ENCODE measurements around the gene FCSK. TPM values are rescaled to one million over a fixed set of nuclear protein-coding genes. Genes with fewer than 3 reads are reported as not detected.

The FCSK gene
- total RNA-seq, 3 donors from 2014 or later = 30.1 to 47.4 (median 33.0) TPM

- intact Hi-C loops (cut with DNase I, micrococcal nuclease) = no loop called here
- no peak for ATAC-seq
- Histone ChIP-seq H3K9me3 (no peaks in the 10 kb centered on the region), H3K36me3 (ENCODE audit: low read depth) (no peaks in the 10 kb centered on the region), H3K4me1 (ENCODE audit: low read depth) (peaks cover 52% of the 10 kb centered on the region), H3K4me3 (no peak overlapping the region)
- no peak for DNase-seq
- no peak for TF ChIP-seq CTCF (IDR thresholded peaks at IDR 0.05)
Measured at GRCh38 chr16:70429888-70430666, 24.3 kb upstream of the FCSK start.

- no peak for TF ChIP-seq CTCF (IDR thresholded peaks at IDR 0.05)
- peak in 1 of 3 donors; percentile 36 for DNase-seq
- no peaks in the 10 kb centered on the region for H3K9me3 ChIP-seq
- peaks cover 56% of the 10 kb centered on the region for H3K4me1 ChIP-seq (ENCODE audit: low read depth)
- intact Hi-C loops (cut with DNase I, micrococcal nuclease) = no loop called here
- H3K36me3 ChIP-seq (ENCODE audit: low read depth) = no peaks in the 10 kb centered on the region
- ATAC-seq = peak; percentile 6
- H3K4me3 ChIP-seq = no peak overlapping the region
Measured at GRCh38 chr16:70430667-70431536, 23.5 kb upstream of the FCSK start.

DNA sequence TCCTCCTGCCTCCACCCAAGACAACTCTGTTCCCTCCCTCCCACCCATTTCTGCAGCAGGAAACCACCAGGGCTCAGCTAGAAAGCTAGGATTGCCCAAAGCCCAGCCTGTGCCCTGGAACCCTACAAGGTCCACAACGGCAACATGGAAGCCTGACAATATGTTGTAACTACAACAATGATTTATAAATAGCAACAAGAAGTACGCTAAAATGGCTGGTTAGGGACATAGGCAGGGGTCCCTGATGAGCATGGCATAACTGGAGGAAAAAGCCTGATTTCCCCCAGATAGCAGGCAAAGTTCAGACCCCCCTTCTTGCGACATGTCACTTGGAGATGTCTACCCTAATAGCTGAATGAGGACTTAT, 22.1 kb upstream of the FCSK start:
- H3K36me3 ChIP-seq (ENCODE audit: low read depth) = no peaks in the 10 kb centered on the region
- H3K9me3 ChIP-seq = no peaks in the 10 kb centered on the region
- no peak for DNase-seq
- no peak overlapping the region for H3K4me3 ChIP-seq
- TF ChIP-seq CTCF (IDR thresholded peaks at IDR 0.05) = no peak
- intact Hi-C loops (cut with DNase I, micrococcal nuclease) = no loop called here
- no peak for ATAC-seq
- H3K4me1 ChIP-seq (ENCODE audit: low read depth) = peaks cover 56% of the 10 kb centered on the region

DNA sequence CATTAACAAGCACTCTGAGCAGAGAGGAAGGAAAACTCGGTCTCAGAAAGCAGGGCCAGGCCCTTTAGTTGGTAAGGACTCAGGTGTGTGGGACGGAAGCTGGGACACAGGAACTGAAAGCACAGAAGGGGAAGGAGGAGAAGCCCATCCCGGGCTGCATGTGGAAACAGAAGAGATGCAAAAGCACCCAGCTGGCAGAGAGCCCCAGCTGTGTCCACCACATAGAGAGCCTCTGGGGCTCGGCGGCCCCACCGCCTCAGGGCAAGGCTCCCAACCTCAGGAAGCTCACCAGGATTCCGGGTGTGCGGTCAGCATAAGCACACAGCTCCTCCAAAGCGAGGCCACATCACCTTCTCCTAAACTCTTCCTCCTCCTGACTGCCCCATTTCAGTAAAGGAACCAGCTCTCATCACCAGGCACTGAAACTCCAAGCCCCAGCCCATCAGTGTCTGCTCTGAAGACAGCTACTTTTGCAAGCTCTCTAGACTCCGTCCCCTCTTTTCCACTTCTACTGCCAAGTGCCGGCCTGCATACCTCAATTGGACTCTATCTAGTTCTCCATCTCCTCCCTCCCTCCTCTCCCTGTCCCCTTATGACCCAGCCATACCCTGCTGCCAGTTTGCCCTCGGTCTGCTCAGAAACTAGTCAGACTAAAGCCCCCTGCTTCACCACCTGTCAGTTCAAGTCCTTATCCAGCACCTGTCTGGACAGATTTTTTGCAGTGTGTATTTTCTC, 21.5 kb upstream of the FCSK start:
- no peak for ATAC-seq
- Histone ChIP-seq H3K4me3 (no peak overlapping the region), H3K36me3 (ENCODE audit: low read depth) (no peaks in the 10 kb centered on the region), H3K4me1 (ENCODE audit: low read depth) (peaks cover 51% of the 10 kb centered on the region), H3K9me3 (no peaks in the 10 kb centered on the region)
- peak in 1 of 3 donors; percentile 24 for DNase-seq
- no peak for TF ChIP-seq CTCF (IDR thresholded peaks at IDR 0.05)
- intact Hi-C loops (cut with DNase I, micrococcal nuclease) = no loop called here

DNA sequence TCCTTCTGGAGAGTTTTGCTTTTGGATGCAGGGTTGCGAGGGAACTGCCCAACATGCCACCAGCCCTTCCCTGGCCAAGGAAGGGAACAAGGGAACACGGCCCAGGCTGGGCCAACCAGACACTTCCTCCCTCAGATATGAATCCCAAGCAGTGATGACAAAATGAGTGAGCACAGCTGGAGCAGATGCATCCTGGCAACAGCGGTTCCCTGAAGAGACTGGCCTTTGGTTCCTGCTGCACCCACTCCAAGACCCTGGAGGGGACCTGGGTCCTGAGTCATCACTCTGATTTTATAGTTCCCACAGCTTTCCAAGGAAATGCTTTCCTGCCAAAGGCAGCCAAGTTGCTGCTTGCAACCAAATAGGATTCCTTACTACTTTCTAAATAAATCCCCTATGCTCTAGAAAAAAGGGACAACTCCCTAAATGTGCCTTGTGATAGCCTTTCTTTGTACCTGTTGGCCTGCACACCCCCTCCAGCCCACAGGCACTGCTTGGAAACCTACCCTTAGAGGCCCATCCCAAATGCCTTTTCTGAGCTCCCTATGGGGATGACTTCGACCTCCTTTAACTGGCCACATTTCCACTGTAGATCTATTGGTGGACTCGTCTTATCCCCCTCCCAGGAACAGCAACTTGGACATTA, 20.8 kb upstream of the FCSK start:
- TF ChIP-seq CTCF (IDR thresholded peaks at IDR 0.05) = no peak
- H3K9me3 ChIP-seq = no peaks in the 10 kb centered on the region
- peaks cover 44% of the 10 kb centered on the region for H3K4me1 ChIP-seq (ENCODE audit: low read depth)
- no peak overlapping the region for H3K4me3 ChIP-seq
- intact Hi-C loops (cut with DNase I, micrococcal nuclease) = no loop called here
- no peaks in the 10 kb centered on the region for H3K36me3 ChIP-seq (ENCODE audit: low read depth)
- DNase-seq (peak in 1 of 3 donors; percentile 34), ATAC-seq (peak; percentile 14)
